H1 (cell line): ENCODE data around the gene NWD2. TPM values are rescaled to one million over a fixed set of nuclear protein-coding genes. Genes with fewer than 3 reads are reported as not detected.
A peak's percentile ranks its signal among the peaks of the same experiment; 100 is the strongest.

Experiments used
- HDAC2 ChIP-seq, 2 experiments: fragments of 300-600 bp in 1 of 2; sonication (generic) in 1 of 2; IDR thresholded peaks; 2 replicates each; pipeline ENCODE4 v1.6.1; 2011 to 2012; ENCODE audit warnings: low read depth in 2 of 2, low read length in 2 of 2, mild to moderate bottlenecking in 2 of 2, moderate library complexity in 2 of 2, borderline replicate concordance in 1 of 2, inconsistent platforms in 1 of 2
- KDM4A ChIP-seq: IDR thresholded peaks from one replicate; pipeline ENCODE4 v1.7.1; 2012; ENCODE audit warnings: low read depth, mild to moderate bottlenecking, moderate library complexity, low read length, inconsistent platforms; ENCODE audit not compliant: severe bottlenecking
- PHF8 ChIP-seq: fragments of 200-600 bp; sonication (generic); conservative IDR thresholded peaks from 2 replicates; pipeline ENCODE4 v1.7.1; 2012; ENCODE audit warnings: low read depth, mild to moderate bottlenecking, inconsistent platforms, low read length, moderate library complexity
- polyA plus RNA-seq, 7 experiments: library from polyadenylated mRNA; depleted of rRNA in 3 of 7; stranded (reverse) in 5 of 7; unstranded in 2 of 7; fragments of >200 nt in 5 of 7; fragments of 200-250 nt in 2 of 7; gene quantifications; 1 replicate in 5 of 7; 2 replicates in 1 of 7; 4 replicates in 1 of 7; pipeline versions ENCODE4 v1.2.1 to v1.2.3, GENCODE V29; 2011 to 2013; ENCODE audit warnings: missing spikeins in 2 of 7, mixed read lengths in 2 of 7
- total RNA-seq: library from RNA; stranded (reverse); fragmentation: NEBNext Ultra II Directional; extraction: Animal tissue kit (Norgen Biotek cat#: 25700); gene quantifications from 2 replicates; pipeline ENCODE4 v1.2.1, GENCODE V29; 2021
- TF ChIP-seq, protein P1 (sequence below): fragments of 300-600 bp; sonication (generic); IDR thresholded peaks from 2 replicates; pipeline ENCODE4 v1.7.1; 2012; ENCODE audit warnings: low read length, moderate library complexity, mild to moderate bottlenecking, inconsistent platforms; ENCODE audit not compliant: insufficient replicate concordance
- TF ChIP-seq, protein P2 (sequence below), 3 experiments: IDR thresholded peaks; 1 replicate in 2 of 3; 2 replicates in 1 of 3; pipeline versions ENCODE4 v1.5.1 to v1.6.1; 2011; ENCODE audit warnings: low read length in 3 of 3, mild to moderate bottlenecking in 3 of 3, inconsistent platforms in 2 of 3, low read depth in 1 of 3, moderate library complexity in 1 of 3; ENCODE audit not compliant: insufficient read depth in 1 of 3; ENCODE audit errors: control extremely low read depth in 1 of 3
- TF ChIP-seq, protein P3 (sequence below): IDR thresholded peaks from 2 replicates; pipeline ENCODE4 v1.6.1; 2012; ENCODE audit warnings: low read length, inconsistent platforms

NWD2 gene
- total and polyA plus RNA-seq, 2 of the 8 experiments (the other 6 are each of a cell fraction or from before 2014, with no cell fraction given) = under 0.01 TPM; not detected in 1

DNA sequence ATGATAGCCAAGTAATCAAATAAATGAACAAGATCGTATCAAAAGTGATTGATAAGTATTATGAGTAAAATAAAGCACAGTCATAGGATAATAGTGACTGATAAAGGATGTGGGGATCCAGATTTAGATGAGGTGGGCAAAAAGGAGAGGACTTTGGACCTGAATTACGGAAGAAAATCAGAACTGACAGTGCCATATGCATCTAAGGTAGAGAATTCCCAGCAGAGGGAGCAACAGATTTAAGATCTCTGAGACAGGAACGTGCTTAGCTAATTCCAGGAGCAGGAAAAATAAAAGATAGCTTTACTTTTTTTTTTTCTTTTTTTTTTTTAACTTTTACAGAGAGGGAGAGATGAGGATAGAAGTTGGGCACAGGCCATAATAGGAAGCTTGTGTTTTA, 189.9 kb downstream of the NWD2 start (continued):
- TF ChIP-seq, protein P1, sequence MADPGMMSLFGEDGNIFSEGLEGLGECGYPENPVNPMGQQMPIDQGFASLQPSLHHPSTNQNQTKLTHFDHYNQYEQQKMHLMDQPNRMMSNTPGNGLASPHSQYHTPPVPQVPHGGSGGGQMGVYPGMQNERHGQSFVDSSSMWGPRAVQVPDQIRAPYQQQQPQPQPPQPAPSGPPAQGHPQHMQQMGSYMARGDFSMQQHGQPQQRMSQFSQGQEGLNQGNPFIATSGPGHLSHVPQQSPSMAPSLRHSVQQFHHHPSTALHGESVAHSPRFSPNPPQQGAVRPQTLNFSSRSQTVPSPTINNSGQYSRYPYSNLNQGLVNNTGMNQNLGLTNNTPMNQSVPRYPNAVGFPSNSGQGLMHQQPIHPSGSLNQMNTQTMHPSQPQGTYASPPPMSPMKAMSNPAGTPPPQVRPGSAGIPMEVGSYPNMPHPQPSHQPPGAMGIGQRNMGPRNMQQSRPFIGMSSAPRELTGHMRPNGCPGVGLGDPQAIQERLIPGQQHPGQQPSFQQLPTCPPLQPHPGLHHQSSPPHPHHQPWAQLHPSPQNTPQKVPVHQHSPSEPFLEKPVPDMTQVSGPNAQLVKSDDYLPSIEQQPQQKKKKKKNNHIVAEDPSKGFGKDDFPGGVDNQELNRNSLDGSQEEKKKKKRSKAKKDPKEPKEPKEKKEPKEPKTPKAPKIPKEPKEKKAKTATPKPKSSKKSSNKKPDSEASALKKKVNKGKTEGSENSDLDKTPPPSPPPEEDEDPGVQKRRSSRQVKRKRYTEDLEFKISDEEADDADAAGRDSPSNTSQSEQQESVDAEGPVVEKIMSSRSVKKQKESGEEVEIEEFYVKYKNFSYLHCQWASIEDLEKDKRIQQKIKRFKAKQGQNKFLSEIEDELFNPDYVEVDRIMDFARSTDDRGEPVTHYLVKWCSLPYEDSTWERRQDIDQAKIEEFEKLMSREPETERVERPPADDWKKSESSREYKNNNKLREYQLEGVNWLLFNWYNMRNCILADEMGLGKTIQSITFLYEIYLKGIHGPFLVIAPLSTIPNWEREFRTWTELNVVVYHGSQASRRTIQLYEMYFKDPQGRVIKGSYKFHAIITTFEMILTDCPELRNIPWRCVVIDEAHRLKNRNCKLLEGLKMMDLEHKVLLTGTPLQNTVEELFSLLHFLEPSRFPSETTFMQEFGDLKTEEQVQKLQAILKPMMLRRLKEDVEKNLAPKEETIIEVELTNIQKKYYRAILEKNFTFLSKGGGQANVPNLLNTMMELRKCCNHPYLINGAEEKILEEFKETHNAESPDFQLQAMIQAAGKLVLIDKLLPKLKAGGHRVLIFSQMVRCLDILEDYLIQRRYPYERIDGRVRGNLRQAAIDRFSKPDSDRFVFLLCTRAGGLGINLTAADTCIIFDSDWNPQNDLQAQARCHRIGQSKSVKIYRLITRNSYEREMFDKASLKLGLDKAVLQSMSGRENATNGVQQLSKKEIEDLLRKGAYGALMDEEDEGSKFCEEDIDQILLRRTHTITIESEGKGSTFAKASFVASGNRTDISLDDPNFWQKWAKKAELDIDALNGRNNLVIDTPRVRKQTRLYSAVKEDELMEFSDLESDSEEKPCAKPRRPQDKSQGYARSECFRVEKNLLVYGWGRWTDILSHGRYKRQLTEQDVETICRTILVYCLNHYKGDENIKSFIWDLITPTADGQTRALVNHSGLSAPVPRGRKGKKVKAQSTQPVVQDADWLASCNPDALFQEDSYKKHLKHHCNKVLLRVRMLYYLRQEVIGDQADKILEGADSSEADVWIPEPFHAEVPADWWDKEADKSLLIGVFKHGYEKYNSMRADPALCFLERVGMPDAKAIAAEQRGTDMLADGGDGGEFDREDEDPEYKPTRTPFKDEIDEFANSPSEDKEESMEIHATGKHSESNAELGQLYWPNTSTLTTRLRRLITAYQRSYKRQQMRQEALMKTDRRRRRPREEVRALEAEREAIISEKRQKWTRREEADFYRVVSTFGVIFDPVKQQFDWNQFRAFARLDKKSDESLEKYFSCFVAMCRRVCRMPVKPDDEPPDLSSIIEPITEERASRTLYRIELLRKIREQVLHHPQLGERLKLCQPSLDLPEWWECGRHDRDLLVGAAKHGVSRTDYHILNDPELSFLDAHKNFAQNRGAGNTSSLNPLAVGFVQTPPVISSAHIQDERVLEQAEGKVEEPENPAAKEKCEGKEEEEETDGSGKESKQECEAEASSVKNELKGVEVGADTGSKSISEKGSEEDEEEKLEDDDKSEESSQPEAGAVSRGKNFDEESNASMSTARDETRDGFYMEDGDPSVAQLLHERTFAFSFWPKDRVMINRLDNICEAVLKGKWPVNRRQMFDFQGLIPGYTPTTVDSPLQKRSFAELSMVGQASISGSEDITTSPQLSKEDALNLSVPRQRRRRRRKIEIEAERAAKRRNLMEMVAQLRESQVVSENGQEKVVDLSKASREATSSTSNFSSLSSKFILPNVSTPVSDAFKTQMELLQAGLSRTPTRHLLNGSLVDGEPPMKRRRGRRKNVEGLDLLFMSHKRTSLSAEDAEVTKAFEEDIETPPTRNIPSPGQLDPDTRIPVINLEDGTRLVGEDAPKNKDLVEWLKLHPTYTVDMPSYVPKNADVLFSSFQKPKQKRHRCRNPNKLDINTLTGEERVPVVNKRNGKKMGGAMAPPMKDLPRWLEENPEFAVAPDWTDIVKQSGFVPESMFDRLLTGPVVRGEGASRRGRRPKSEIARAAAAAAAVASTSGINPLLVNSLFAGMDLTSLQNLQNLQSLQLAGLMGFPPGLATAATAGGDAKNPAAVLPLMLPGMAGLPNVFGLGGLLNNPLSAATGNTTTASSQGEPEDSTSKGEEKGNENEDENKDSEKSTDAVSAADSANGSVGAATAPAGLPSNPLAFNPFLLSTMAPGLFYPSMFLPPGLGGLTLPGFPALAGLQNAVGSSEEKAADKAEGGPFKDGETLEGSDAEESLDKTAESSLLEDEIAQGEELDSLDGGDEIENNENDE = no peak
- TF ChIP-seq KDM4A = no peak
- TF ChIP-seq HDAC2 (IDR thresholded peaks at IDR 0.05; ENCODE audit: borderline replicate concordance in 1 of 2, low read depth in 2 of 2, low read length in 2 of 2) = no peak
- TF ChIP-seq PHF8 = no peak
- TF ChIP-seq, protein P2, sequence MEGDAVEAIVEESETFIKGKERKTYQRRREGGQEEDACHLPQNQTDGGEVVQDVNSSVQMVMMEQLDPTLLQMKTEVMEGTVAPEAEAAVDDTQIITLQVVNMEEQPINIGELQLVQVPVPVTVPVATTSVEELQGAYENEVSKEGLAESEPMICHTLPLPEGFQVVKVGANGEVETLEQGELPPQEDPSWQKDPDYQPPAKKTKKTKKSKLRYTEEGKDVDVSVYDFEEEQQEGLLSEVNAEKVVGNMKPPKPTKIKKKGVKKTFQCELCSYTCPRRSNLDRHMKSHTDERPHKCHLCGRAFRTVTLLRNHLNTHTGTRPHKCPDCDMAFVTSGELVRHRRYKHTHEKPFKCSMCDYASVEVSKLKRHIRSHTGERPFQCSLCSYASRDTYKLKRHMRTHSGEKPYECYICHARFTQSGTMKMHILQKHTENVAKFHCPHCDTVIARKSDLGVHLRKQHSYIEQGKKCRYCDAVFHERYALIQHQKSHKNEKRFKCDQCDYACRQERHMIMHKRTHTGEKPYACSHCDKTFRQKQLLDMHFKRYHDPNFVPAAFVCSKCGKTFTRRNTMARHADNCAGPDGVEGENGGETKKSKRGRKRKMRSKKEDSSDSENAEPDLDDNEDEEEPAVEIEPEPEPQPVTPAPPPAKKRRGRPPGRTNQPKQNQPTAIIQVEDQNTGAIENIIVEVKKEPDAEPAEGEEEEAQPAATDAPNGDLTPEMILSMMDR (IDR thresholded peaks at IDR 0.05; ENCODE audit: control extremely low read depth in 1 of 3, insufficient read depth in 1 of 3, low read depth in 1 of 3, low read length in 3 of 3) = peak in 2 of 3 experiments; percentile 26 to 27; a peak in 2 of 4 replicates
- TF ChIP-seq, protein P3, sequence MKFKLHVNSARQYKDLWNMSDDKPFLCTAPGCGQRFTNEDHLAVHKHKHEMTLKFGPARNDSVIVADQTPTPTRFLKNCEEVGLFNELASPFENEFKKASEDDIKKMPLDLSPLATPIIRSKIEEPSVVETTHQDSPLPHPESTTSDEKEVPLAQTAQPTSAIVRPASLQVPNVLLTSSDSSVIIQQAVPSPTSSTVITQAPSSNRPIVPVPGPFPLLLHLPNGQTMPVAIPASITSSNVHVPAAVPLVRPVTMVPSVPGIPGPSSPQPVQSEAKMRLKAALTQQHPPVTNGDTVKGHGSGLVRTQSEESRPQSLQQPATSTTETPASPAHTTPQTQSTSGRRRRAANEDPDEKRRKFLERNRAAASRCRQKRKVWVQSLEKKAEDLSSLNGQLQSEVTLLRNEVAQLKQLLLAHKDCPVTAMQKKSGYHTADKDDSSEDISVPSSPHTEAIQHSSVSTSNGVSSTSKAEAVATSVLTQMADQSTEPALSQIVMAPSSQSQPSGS = no peak
